Right atrium auricular region (tissue), 2 donors: Measurements from ENCODE around the gene RTF2. TPM values are rescaled to one million over a fixed set of nuclear protein-coding genes. Genes with fewer than 3 reads are reported as not detected.

Experiments
- DNase-seq: peaks from one replicate; pipeline ENCODE4 v3.0.0-alpha.2; 2019; ENCODE audit warnings: low spot score
- H3K27ac ChIP-seq, 2 donors: fragments of 200-600 bp; sonication (generic); 1 replicate in 1 of 2; 2 replicates in 1 of 2; pipeline ENCODE4 v1.5.1; 2016 to 2019
- H3K27me3 ChIP-seq, 2 donors: fragments of 200-600 bp; sonication (generic); one replicate each; pipeline versions ENCODE4 v1.5.1 to v1.6.0; 2017 to 2019
- H3K36me3 ChIP-seq: fragments of 200-600 bp; sonication (generic); one replicate; pipeline ENCODE4 v1.5.1; 2016
- H3K4me1 ChIP-seq, 2 donors: fragments of 200-600 bp; sonication (generic); one replicate each; pipeline versions ENCODE4 v1.5.1 to v1.6.0; 2017 to 2019
- H3K4me3 ChIP-seq, 2 donors: fragments of 200-600 bp; sonication (generic); 1 replicate in 1 of 2; 2 replicates in 1 of 2; pipeline ENCODE4 v1.5.1; 2017 to 2019; ENCODE audit warnings: mild to moderate bottlenecking in 1 of 2, moderate library complexity in 1 of 2
- H3K9me3 ChIP-seq, 2 donors: fragments of 200-600 bp; sonication (generic); one replicate each; pipeline ENCODE4 v1.5.1; 2019
- CTCF ChIP-seq, 2 donors: fragments of 200-600 bp; sonication (generic); IDR thresholded peaks; one replicate each; pipeline ENCODE4 v1.5.1; 2019; ENCODE audit warnings: antibody characterized with exemption in 2 of 2
- total RNA-seq, 2 donors: library from RNA; depleted of rRNA; stranded (reverse); fragments of >200 nt; gene quantifications; one replicate each; pipeline ENCODE4 v1.1.0, GENCODE V29; 2016

RTF2 gene
- total RNA-seq, 2 donors from 2014 or later: 48.6 to 49.4 TPM

DNA sequence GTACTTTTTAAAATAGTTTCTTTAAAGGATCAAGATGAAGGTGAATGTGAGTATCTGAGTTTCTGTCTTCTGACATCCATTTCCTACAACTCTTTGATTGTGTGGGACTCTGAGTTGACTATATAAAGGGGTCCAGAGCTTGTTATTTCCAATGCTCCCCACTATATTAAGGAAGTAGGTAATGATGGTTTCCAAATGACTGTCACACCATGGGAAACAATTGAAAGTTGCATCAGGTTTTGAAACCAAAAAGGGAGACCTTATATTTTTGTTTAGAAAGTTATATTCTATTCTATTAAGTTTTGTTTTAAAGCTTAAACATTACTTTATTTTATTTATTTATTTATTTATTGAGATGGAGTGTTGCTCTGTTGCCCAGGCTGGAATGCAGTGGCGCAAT, 45.2 kb upstream of the RTF2 start:
- Histone ChIP-seq H3K4me1 (peaks cover 0 to 12% of the 10 kb centered on the region in 2 donors), H3K27me3 (no peaks in the 10 kb centered on the region), H3K36me3 (no peaks in the 10 kb centered on the region), H3K4me3 (no peak overlapping the region), H3K27ac (no peak overlapping the region), H3K9me3 (no peaks in the 10 kb centered on the region)
- DNase-seq: no peak
- TF ChIP-seq CTCF (IDR thresholded peaks at IDR 0.05): no peak

- no peaks in the 10 kb centered on the region for H3K9me3 ChIP-seq
- no peak for DNase-seq
- H3K4me3 ChIP-seq: no peak overlapping the region
- no peaks in the 10 kb centered on the region for H3K27me3 ChIP-seq
- no peak overlapping the region for H3K27ac ChIP-seq
- TF ChIP-seq CTCF (IDR thresholded peaks at IDR 0.05): no peak
- H3K4me1 ChIP-seq: peaks cover 0 to 12% of the 10 kb centered on the region in 2 donors
- no peaks in the 10 kb centered on the region for H3K36me3 ChIP-seq
Observed at GRCh38 chr20:56423886-56424285, 44.5 kb upstream of the RTF2 start.

- no peak for TF ChIP-seq CTCF (IDR thresholded peaks at IDR 0.05)
- H3K27me3 ChIP-seq: no peaks in the 10 kb centered on the region
- no peaks in the 10 kb centered on the region for H3K36me3 ChIP-seq
- H3K9me3 ChIP-seq: no peaks in the 10 kb centered on the region
- DNase-seq: no peak
- no peak overlapping the region for H3K27ac ChIP-seq
- H3K4me1 ChIP-seq: peaks cover 0 to 6% of the 10 kb centered on the region in 2 donors
- no peak overlapping the region for H3K4me3 ChIP-seq
Observed at GRCh38 chr20:56424931-56425330, 43.5 kb upstream of the RTF2 start.

GRCh38 chr20:56426026-56426425, 42.4 kb upstream of the RTF2 start:
- no peak for TF ChIP-seq CTCF (IDR thresholded peaks at IDR 0.05)
- Histone ChIP-seq H3K4me3 (no peak overlapping the region), H3K4me1 (peaks cover 0 to 6% of the 10 kb centered on the region in 2 donors), H3K27ac (no peak overlapping the region), H3K27me3 (no peaks in the 10 kb centered on the region), H3K36me3 (no peaks in the 10 kb centered on the region), H3K9me3 (no peaks in the 10 kb centered on the region)
- no peak for DNase-seq

GRCh38 chr20:56426926-56427325, 41.5 kb upstream of the RTF2 start:
- TF ChIP-seq CTCF (IDR thresholded peaks at IDR 0.05): no peak
- no peak overlapping the region for H3K27ac ChIP-seq
- H3K27me3 ChIP-seq: no peaks in the 10 kb centered on the region
- H3K4me1 ChIP-seq: peaks cover 0 to 6% of the 10 kb centered on the region in 2 donors
- H3K9me3 ChIP-seq: no peaks in the 10 kb centered on the region
- H3K36me3 ChIP-seq: no peaks in the 10 kb centered on the region
- no peak for DNase-seq
- H3K4me3 ChIP-seq: no peak overlapping the region

GRCh38 chr20:56427797-56428196, 40.6 kb upstream of the RTF2 start:
- Histone ChIP-seq H3K27me3 (no peaks in the 10 kb centered on the region), H3K4me3 (no peak overlapping the region), H3K4me1 (peaks cover 0 to 2% of the 10 kb centered on the region in 2 donors), H3K36me3 (no peaks in the 10 kb centered on the region), H3K9me3 (no peaks in the 10 kb centered on the region), H3K27ac (no peak overlapping the region)
- DNase-seq: no peak
- TF ChIP-seq CTCF (IDR thresholded peaks at IDR 0.05): no peak
